ENCODE measurements around the gene PRKG1. TPM values are rescaled to one million over a fixed set of nuclear protein-coding genes. Genes with fewer than 3 reads are reported as not detected.

PRKG1 gene
- total and polyA plus RNA-seq, 2 of the 4 experiments (the other 2 are of a cell fraction), result 3.5 to 18.3 TPM

DNA sequence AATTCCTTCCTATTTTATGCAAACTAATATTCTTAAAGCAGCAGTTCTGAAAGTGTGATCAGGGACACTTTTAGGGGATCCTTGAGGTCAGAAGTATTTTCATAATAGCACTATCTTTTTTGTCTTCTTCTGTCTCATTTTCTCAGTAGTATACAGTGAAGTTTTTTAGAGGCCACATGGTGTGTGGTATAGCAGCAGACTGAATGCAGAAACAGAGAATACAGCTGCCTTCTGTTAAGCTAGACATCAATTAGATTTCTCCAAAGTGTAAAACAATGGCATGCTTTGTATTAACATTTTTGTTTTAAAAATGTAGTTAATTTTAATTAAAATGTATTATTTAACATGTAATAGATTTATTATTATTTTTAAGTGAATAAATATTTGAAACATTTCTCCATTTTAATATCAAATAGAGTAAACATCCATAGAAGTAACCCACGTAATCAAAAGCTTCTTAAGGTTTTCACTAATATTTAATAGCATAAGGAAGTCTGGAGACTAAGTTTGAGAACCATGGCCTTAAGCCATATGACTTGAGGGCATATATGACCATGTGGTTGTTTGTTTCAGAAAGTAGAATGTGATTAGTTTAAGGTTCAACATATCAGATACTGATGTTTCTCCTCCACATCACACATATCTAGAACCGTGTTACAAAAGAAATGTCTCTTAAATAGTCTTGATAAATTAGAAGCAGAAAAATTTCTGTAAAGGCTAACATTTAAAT lies 94.0 kb downstream of the PRKG1 start:
- H3K4me2 ChIP-seq (ENCODE audit: low read depth, low read length), result no peak overlapping the region; the same call in 1 of the 2 replicates
- H4K5ac ChIP-seq (ENCODE audit: low read depth, low read length), result no peak overlapping the region
- 0 out of 2 replicates have a peak overlapping the region, but pooled peaks have one; percentile 20 for H3K14ac ChIP-seq (replicated peaks; ENCODE audit: low read depth, low read length)
- no peak overlapping the region for H4K8ac ChIP-seq (ENCODE audit: low read depth in 2 of 2, low read length in 2 of 2)
- H3K4me1 ChIP-seq (ENCODE audit: control insufficient read depth, insufficient read depth, low read length), result peaks cover 11% of the 10 kb centered on the region
- H3K27me3 ChIP-seq (ENCODE audit: control insufficient read depth, insufficient read depth, low read length), result no peaks in the 10 kb centered on the region
- H2AK9ac ChIP-seq (replicated peaks; ENCODE audit: low read depth, low read length, poor library complexity), result no peak overlapping the region
- no peaks in the 10 kb centered on the region for H3K9me3 ChIP-seq (ENCODE audit: control insufficient read depth, insufficient read depth, low read length)
- TF ChIP-seq MAZ (IDR thresholded peaks at IDR 0.05; ENCODE audit: borderline replicate concordance, low read depth, low read length) (no peak), FOS (IDR thresholded peaks at IDR 0.05; ENCODE audit: low read depth, low read length) (no peak), MAFK (IDR thresholded peaks at IDR 0.05; ENCODE audit: low read depth, low read length) (no peak), SMC3 (IDR thresholded peaks at IDR 0.05; ENCODE audit: low read depth, low read length) (no peak), CEBPB (IDR thresholded peaks at IDR 0.05; ENCODE audit: low read depth, low read length) (no peak), POLR2A (IDR thresholded peaks at IDR 0.05; ENCODE audit: low read depth, low read length) (no peak), BHLHE40 (IDR thresholded peaks at IDR 0.05; ENCODE audit: low read depth, low read length) (no peak), RCOR1 (IDR thresholded peaks at IDR 0.05; ENCODE audit: insufficient replicate concordance, low read length) (no peak), CHD1 (IDR thresholded peaks at IDR 0.05; ENCODE audit: low read depth, low read length) (no peak), RAD21 (IDR thresholded peaks at IDR 0.05; ENCODE audit: low read length) (no peak), NFE2L2 (IDR thresholded peaks at IDR 0.05; ENCODE audit: low read depth, low read length) (no peak), MXI1 (IDR thresholded peaks at IDR 0.05; ENCODE audit: borderline replicate concordance, low read depth, low read length) (no peak)
- TF ChIP-seq, protein P1, sequence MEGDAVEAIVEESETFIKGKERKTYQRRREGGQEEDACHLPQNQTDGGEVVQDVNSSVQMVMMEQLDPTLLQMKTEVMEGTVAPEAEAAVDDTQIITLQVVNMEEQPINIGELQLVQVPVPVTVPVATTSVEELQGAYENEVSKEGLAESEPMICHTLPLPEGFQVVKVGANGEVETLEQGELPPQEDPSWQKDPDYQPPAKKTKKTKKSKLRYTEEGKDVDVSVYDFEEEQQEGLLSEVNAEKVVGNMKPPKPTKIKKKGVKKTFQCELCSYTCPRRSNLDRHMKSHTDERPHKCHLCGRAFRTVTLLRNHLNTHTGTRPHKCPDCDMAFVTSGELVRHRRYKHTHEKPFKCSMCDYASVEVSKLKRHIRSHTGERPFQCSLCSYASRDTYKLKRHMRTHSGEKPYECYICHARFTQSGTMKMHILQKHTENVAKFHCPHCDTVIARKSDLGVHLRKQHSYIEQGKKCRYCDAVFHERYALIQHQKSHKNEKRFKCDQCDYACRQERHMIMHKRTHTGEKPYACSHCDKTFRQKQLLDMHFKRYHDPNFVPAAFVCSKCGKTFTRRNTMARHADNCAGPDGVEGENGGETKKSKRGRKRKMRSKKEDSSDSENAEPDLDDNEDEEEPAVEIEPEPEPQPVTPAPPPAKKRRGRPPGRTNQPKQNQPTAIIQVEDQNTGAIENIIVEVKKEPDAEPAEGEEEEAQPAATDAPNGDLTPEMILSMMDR (conservative IDR thresholded peaks at IDR 0.05; ENCODE audit: low read depth, low read length), result no peak
- no peaks in the 10 kb centered on the region for H3K36me3 ChIP-seq (ENCODE audit: control insufficient read depth, insufficient read depth, low read length)
- no peak overlapping the region for H4K91ac ChIP-seq (ENCODE audit: insufficient read depth, low read depth, low read length)
- WGBS, 2 experiments (ENCODE audit: extremely low coverage in 2 of 2, insufficient read length in 1 of 2), result no CpG with 5 or more reads among the region's 2 CpGs
- dilution Hi-C loops (cut with HindIII; ENCODE audit: low sequenced_read_pairs, unreplicated experiment), result no loop called here
- no peak overlapping the region for H2AK5ac ChIP-seq (ENCODE audit: low read depth, low read length)
- H3K4ac ChIP-seq (ENCODE audit: low read depth, low read length), result no peak overlapping the region
- ChIA-PET POLR2A (ENCODE audit: unreplicated experiment) (no interaction called here), CTCF (no interaction called here)
- H3K9ac ChIP-seq (ENCODE audit: low read depth, low read length), result no peak overlapping the region
- H3K18ac ChIP-seq (ENCODE audit: low read depth, low read length), result peak overlapping the region; percentile 59; the same call in 1 of the 2 replicates
- no peak overlapping the region for H2AFZ ChIP-seq (replicated peaks; ENCODE audit: low read length, poor library complexity)
- H3K4me3 ChIP-seq (ENCODE audit: insufficient read depth, low read depth, low read length), result no peak overlapping the region
- no peak overlapping the region for H2BK15ac ChIP-seq (ENCODE audit: low read depth, low read length)
- H3K23ac ChIP-seq (ENCODE audit: low read depth, low read length), result no peak overlapping the region
- H4K20me1 ChIP-seq (ENCODE audit: insufficient read depth, low read length), result no peaks in the 10 kb centered on the region
- intact Hi-C loops (cut with micrococcal nuclease), result no loop called here
- no peak overlapping the region for H2BK20ac ChIP-seq (ENCODE audit: low read depth, low read length)
- H2BK5ac ChIP-seq (ENCODE audit: low read depth, low read length, poor library complexity, severe bottlenecking), result peak overlapping the region; percentile 40
- ATAC-seq (ENCODE audit: low read depth) (no peak), DNase-seq (no peak)
- H2BK120ac ChIP-seq (ENCODE audit: low read depth, low read length), result no peak overlapping the region
- no TSS peak for BruUV-seq (replicated peaks)
- no peak overlapping the region for H3K27ac ChIP-seq (ENCODE audit: insufficient read depth, low read length)
- H3K56ac ChIP-seq (ENCODE audit: extremely low read depth, insufficient read depth, low read length), result no peak overlapping the region
- H3K79me1 ChIP-seq (ENCODE audit: low read depth in 1 of 2, low read length in 2 of 2), result peaks cover 4 to 15% of the 10 kb centered on the region in 2 experiments; a peak in 3 of 4 replicates
- peaks cover 11% of the 10 kb centered on the region for H3K9me1 ChIP-seq (ENCODE audit: insufficient read depth, low read length)
- in situ Hi-C loops (cut with MboI; ENCODE audit: low sequenced_read_pairs), result no loop called here
